HG03521 (cell line): ENCODE results near the gene CNOT4.
"Not testable (repeated sequence)": the region's sequence is repeated elsewhere in the genome, so short reads cannot be mapped to it uniquely, and the experiment has no call there.

Source experiments
- ATAC-seq: cut with Tn5 transposase; IDR thresholded peaks from one replicate; pipeline ENCODE4 v1.9.1; 2021; ENCODE audit warnings: mild to moderate bottlenecking, moderate library complexity; ENCODE audit not compliant: unreplicated experiment

Gene CNOT4

GRCh38 chr7:135333200-135333599 lies 176.7 kb downstream of the CNOT4 start:
- no peak for ATAC-seq

GRCh38 chr7:135330088-135330487 lies 179.8 kb downstream of the CNOT4 start:
- no peak for ATAC-seq

- no peak for ATAC-seq
Observed at GRCh38 chr7:135328526-135328925, 181.4 kb downstream of the CNOT4 start.

- no peak for ATAC-seq
Observed at GRCh38 chr7:135328053-135328452, 181.8 kb downstream of the CNOT4 start.

GRCh38 chr7:135327458-135327857 lies 182.4 kb downstream of the CNOT4 start:
- ATAC-seq: no peak

- ATAC-seq: no peak
Observed at GRCh38 chr7:135326636-135327280, 183.1 kb downstream of the CNOT4 start.

- no peak for ATAC-seq
Observed at GRCh38 chr7:135322571-135323340, 187.1 kb downstream of the CNOT4 start.

- ATAC-seq: no peak
Observed at GRCh38 chr7:135321556-135321955, 188.3 kb downstream of the CNOT4 start.

- ATAC-seq: not testable (repeated sequence)
Observed at GRCh38 chr7:135320953-135321352, 188.9 kb downstream of the CNOT4 start.

GRCh38 chr7:135320268-135320667 lies 189.6 kb downstream of the CNOT4 start:
- ATAC-seq: no peak

- no peak for ATAC-seq
Observed at GRCh38 chr7:135317676-135318325, 192.1 kb downstream of the CNOT4 start.

- ATAC-seq: no peak
Observed at GRCh38 chr7:135316648-135317313, 193.1 kb downstream of the CNOT4 start.

- ATAC-seq: no peak
Observed at GRCh38 chr7:135313971-135314370, 195.9 kb downstream of the CNOT4 start.
